Natural killer cell (primary cell): ENCODE data around the gene GAB2. TPM values are rescaled to one million over a fixed set of nuclear protein-coding genes. Genes with fewer than 3 reads are reported as not detected.
A peak's percentile ranks its signal among the peaks of the same experiment; 100 is the strongest.

Source experiments
- ATAC-seq, 3 donors: fragments of 150-1000 bp in 2 of 3; fragments of 200-7000 bp in 1 of 3; cut with Tn5 transposase; 1 replicate in 1 of 3; 2 replicates in 2 of 3; pipeline ENCODE4 v1.10.0; 2021; ENCODE audit warnings: mild to moderate bottlenecking in 2 of 3, moderate library complexity in 2 of 3
- DNase-seq, 2 donors: peaks; one replicate each; pipeline versions ENCODE4 v3.0.0 to v3.0.0-alpha.2; 2013 to 2021; ENCODE audit warnings: mixed read lengths in 1 of 2
- H3K27ac ChIP-seq: one replicate; pipeline ENCODE4 v1.5.1; 2013; ENCODE audit warnings: mild to moderate bottlenecking, low read length
- H3K27me3 ChIP-seq: one replicate; pipeline ENCODE4 v1.6.1; 2013; ENCODE audit warnings: low read length; ENCODE audit not compliant: control insufficient read depth, insufficient read depth
- H3K36me3 ChIP-seq: one replicate; pipeline ENCODE4 v1.6.1; 2013; ENCODE audit warnings: low read length; ENCODE audit not compliant: control insufficient read depth, insufficient read depth
- H3K4me1 ChIP-seq: one replicate; pipeline ENCODE4 v1.6.1; 2013; ENCODE audit warnings: low read length; ENCODE audit not compliant: control insufficient read depth, insufficient read depth
- H3K4me3 ChIP-seq: one replicate; pipeline ENCODE4 v1.5.1; 2013; ENCODE audit warnings: low read length
- H3K9me3 ChIP-seq: one replicate; pipeline ENCODE4 v1.6.1; 2013; ENCODE audit warnings: low read length; ENCODE audit not compliant: control insufficient read depth, insufficient read depth
- H3K27ac Mint-ChIP-seq, 2 donors: one replicate each; pipeline ENCODE4 v1.8.0; 2022; ENCODE audit warnings: mild to moderate bottlenecking in 2 of 2, mixed read lengths in 2 of 2, moderate library complexity in 1 of 2
- H3K27me3 Mint-ChIP-seq, 2 donors: one replicate each; pipeline ENCODE4 v1.8.0; 2022; ENCODE audit warnings: low read depth in 2 of 2, mixed read lengths in 2 of 2
- H3K36me3 Mint-ChIP-seq: one replicate; pipeline ENCODE4 v1.8.0; 2022; ENCODE audit warnings: mixed read lengths
- H3K4me1 Mint-ChIP-seq, 2 donors: one replicate each; pipeline ENCODE4 v1.8.0; 2022; ENCODE audit warnings: mixed read lengths in 2 of 2
- H3K4me3 Mint-ChIP-seq: one replicate; pipeline ENCODE4 v1.8.0; 2022; ENCODE audit warnings: mild to moderate bottlenecking, moderate library complexity, mixed read lengths
- H3K9me3 Mint-ChIP-seq, 2 donors: one replicate each; pipeline ENCODE4 v1.8.0; 2022; ENCODE audit warnings: mixed read lengths in 2 of 2
- WGBS: methylation state at CpG from one replicate; pipeline ENCODE4 v1.1.7; 2013; ENCODE audit warnings: missing lambda C conversion rate; ENCODE audit not compliant: insufficient coverage; 5-methylcytosine and 5-hydroxymethylcytosine counted together
- intact Hi-C: fragments of 100-400 bp; cut with micrococcal nuclease; formaldehyde crosslinking; loops from one replicate; pipeline ENCODE4 v1.14.2; 2022
- total RNA-seq, 4 donors: library from RNA; stranded (reverse); fragments of 120-200 nt in 1 of 4; gene quantifications; one replicate each; pipeline versions ENCODE4 v1.2.3 to v1.2.4, GENCODE V29; 2013 to 2022
- TF ChIP-seq, protein P1 (sequence below): fragments of 200-600 bp; IDR thresholded peaks from one replicate; pipeline ENCODE4 v1.8.0; 2022; ENCODE audit warnings: antibody characterized with exemption

Gene GAB2
- total RNA-seq, 3 donors from 2014 or later (not counting 1 experiment from before 2014, with no cell fraction given), result 4.3 to 58.4 (median 8.1) TPM

DNA sequence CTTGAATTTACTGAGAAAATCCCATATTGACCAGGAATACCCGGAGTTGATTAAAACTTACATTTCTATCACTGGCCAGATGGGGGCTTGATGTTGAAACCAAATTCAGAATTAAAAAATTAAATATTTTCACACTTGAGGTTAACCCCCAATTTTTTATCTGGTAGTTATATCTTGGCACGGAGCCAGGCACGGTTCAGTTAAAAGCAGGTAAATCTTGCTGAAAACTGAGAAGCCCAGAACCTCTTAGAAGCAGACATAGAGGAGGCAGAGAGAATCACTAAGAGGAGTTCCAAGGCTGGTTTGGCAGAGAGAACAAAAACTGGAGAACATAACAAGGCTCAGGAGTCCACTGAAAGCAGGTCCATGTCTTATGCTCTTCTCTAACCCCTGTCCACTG, 151.2 kb downstream of the GAB2 start:
- no peak overlapping the region for H3K27ac ChIP-seq
- Mint-ChIP-seq H3K27me3 (no peaks in the 10 kb centered on the region), H3K27ac (no peak overlapping the region), H3K9me3 (no peaks in the 10 kb centered on the region), H3K36me3 (no peaks in the 10 kb centered on the region), H3K4me1 (no peaks in the 10 kb centered on the region), H3K4me3 (no peak overlapping the region)
- WGBS, result 51% methylated on average over 3 of the region's 3 CpGs
- no peaks in the 10 kb centered on the region for H3K36me3 ChIP-seq
- no peak overlapping the region for H3K4me3 ChIP-seq
- TF ChIP-seq, protein P1, sequence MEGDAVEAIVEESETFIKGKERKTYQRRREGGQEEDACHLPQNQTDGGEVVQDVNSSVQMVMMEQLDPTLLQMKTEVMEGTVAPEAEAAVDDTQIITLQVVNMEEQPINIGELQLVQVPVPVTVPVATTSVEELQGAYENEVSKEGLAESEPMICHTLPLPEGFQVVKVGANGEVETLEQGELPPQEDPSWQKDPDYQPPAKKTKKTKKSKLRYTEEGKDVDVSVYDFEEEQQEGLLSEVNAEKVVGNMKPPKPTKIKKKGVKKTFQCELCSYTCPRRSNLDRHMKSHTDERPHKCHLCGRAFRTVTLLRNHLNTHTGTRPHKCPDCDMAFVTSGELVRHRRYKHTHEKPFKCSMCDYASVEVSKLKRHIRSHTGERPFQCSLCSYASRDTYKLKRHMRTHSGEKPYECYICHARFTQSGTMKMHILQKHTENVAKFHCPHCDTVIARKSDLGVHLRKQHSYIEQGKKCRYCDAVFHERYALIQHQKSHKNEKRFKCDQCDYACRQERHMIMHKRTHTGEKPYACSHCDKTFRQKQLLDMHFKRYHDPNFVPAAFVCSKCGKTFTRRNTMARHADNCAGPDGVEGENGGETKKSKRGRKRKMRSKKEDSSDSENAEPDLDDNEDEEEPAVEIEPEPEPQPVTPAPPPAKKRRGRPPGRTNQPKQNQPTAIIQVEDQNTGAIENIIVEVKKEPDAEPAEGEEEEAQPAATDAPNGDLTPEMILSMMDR, result no peak
- H3K4me1 ChIP-seq, result no peaks in the 10 kb centered on the region
- no peaks in the 10 kb centered on the region for H3K9me3 ChIP-seq
- peak in 1 of 2 donors; percentile 17 for DNase-seq
- H3K27me3 ChIP-seq, result no peaks in the 10 kb centered on the region
- intact Hi-C loops, result no loop called here
- ATAC-seq, result no peak

- Mint-ChIP-seq H3K4me1 (no peaks in the 10 kb centered on the region), H3K4me3 (no peak overlapping the region), H3K36me3 (no peaks in the 10 kb centered on the region), H3K27ac (no peak overlapping the region), H3K27me3 (no peaks in the 10 kb centered on the region), H3K9me3 (no peaks in the 10 kb centered on the region)
- 44% methylated on average over 2 of the region's 3 CpGs for WGBS
- TF ChIP-seq, protein P1, result no peak
- Histone ChIP-seq H3K9me3 (no peaks in the 10 kb centered on the region), H3K27me3 (no peaks in the 10 kb centered on the region), H3K27ac (no peak overlapping the region), H3K4me1 (no peaks in the 10 kb centered on the region), H3K36me3 (no peaks in the 10 kb centered on the region), H3K4me3 (no peak overlapping the region)
- no peak for ATAC-seq
- intact Hi-C loops, result no loop called here
- no peak for DNase-seq
These were observed 152.3 kb downstream of the GAB2 start for GRCh38 chr11:78265326-78265725.

DNA sequence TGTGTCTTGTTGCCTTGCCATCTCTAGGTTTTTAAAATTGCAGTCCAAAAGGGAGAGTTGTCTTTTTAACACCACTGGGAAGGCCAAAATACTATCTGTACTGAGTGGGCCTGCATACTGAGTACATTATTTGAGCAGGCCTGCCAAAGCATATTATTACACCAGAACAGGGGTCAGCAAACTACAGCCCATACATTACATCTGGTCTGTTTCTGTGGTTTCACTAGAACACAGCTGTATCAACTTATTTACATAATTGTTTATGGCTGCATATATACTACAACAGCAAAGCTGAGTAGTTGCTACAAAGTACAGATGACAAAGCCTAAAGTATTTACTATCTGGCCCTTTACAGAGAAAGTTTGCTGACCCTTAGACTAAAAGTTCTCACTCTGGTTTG, 154.9 kb downstream of the GAB2 start:
- DNase-seq (no peak), ATAC-seq (no peak)
- Mint-ChIP-seq H3K9me3 (no peaks in the 10 kb centered on the region), H3K4me1 (no peaks in the 10 kb centered on the region), H3K4me3 (no peak overlapping the region), H3K36me3 (no peaks in the 10 kb centered on the region), H3K27ac (no peak overlapping the region), H3K27me3 (no peaks in the 10 kb centered on the region)
- Histone ChIP-seq H3K27ac (no peak overlapping the region), H3K4me3 (no peak overlapping the region), H3K4me1 (no peaks in the 10 kb centered on the region), H3K27me3 (no peaks in the 10 kb centered on the region), H3K9me3 (no peaks in the 10 kb centered on the region), H3K36me3 (no peaks in the 10 kb centered on the region)
- intact Hi-C loops, result no loop called here
- TF ChIP-seq, protein P1, result no peak

GRCh38 chr11:78262238-78262637, 155.4 kb downstream of the GAB2 start:
- TF ChIP-seq, protein P1, result no peak
- DNase-seq (no peak), ATAC-seq (no peak)
- H3K9me3 ChIP-seq, result no peaks in the 10 kb centered on the region
- no peak overlapping the region for H3K4me3 ChIP-seq
- WGBS, result 87% methylated on average over 5 of the region's 5 CpGs
- no peak overlapping the region for H3K27ac ChIP-seq
- H3K27me3 Mint-ChIP-seq, result no peaks in the 10 kb centered on the region
- intact Hi-C loops, result no loop called here
- no peak overlapping the region for H3K4me3 Mint-ChIP-seq
- no peak overlapping the region for H3K27ac Mint-ChIP-seq
- H3K4me1 ChIP-seq, result no peaks in the 10 kb centered on the region
- no peaks in the 10 kb centered on the region for H3K4me1 Mint-ChIP-seq
- H3K36me3 ChIP-seq, result no peaks in the 10 kb centered on the region
- no peaks in the 10 kb centered on the region for H3K9me3 Mint-ChIP-seq
- no peaks in the 10 kb centered on the region for H3K27me3 ChIP-seq
- H3K36me3 Mint-ChIP-seq, result no peaks in the 10 kb centered on the region
